Gastrocnemius medialis (tissue), 4 donors: ENCODE data around the gene GNG14. TPM values are rescaled to one million over a fixed set of nuclear protein-coding genes. Genes with fewer than 3 reads are reported as not detected.

Source experiments
- ATAC-seq, 2 donors: fragments of 150-250 bp; one replicate each; pipeline ENCODE4 v1.9.1; 2016
- DNase-seq, 2 donors: peaks; one replicate each; pipeline ENCODE4 v3.0.0-alpha.2; 2019
- H3K27ac ChIP-seq, 4 donors: fragments of 200-600 bp; sonication (generic); 1 replicate in 1 of 4; 2 replicates in 3 of 4; pipeline ENCODE4 v1.5.1; 2016 to 2018; ENCODE audit warnings: mild to moderate bottlenecking in 2 of 4, moderate library complexity in 1 of 4
- H3K27me3 ChIP-seq, 3 donors: fragments of 200-600 bp; sonication (generic) in 2 of 3; 1 replicate in 1 of 3; 2 replicates in 2 of 3; pipeline versions ENCODE4 v1.5.1 to v1.6.0; 2016 to 2019; ENCODE audit warnings: mild to moderate bottlenecking in 1 of 3, moderate library complexity in 1 of 3
- H3K36me3 ChIP-seq, 2 donors: fragments of 200-600 bp; sonication (generic) in 1 of 2; one replicate each; pipeline ENCODE4 v1.5.1; 2017 to 2018
- H3K4me1 ChIP-seq, 2 donors: fragments of 200-600 bp; sonication (generic) in 1 of 2; one replicate each; pipeline ENCODE4 v1.5.1; 2016 to 2017; ENCODE audit warnings: mild to moderate bottlenecking in 2 of 2
- H3K4me3 ChIP-seq, 4 donors: fragments of 200-600 bp; sonication (generic) in 3 of 4; 1 replicate in 1 of 4; 2 replicates in 3 of 4; pipeline ENCODE4 v1.5.1; 2016 to 2019; ENCODE audit warnings: mild to moderate bottlenecking in 2 of 4
- H3K9me3 ChIP-seq, 3 donors: fragments of 200-600 bp; sonication (generic) in 2 of 3; 1 replicate in 1 of 3; 2 replicates in 2 of 3; pipeline ENCODE4 v1.5.1; 2016 to 2019
- CTCF ChIP-seq, 5 experiments: fragments of 450-650 bp in 3 of 5; fragments of 200-600 bp in 2 of 5; sonication (generic) in 2 of 5; IDR thresholded peaks in 4 of 5; conservative IDR thresholded peaks in 1 of 5; 1 replicate in 4 of 5; 2 replicates in 1 of 5; pipeline ENCODE4 v1.5.1; 2016 to 2019; ENCODE audit warnings: antibody characterized with exemption in 5 of 5, mild to moderate bottlenecking in 3 of 5, moderate library complexity in 3 of 5
- POLR2A ChIP-seq, 2 donors: fragments of 450-650 bp; IDR thresholded peaks; one replicate each; pipeline ENCODE4 v1.6.1; 2017; ENCODE audit warnings: antibody characterized with exemption in 2 of 2, mild to moderate bottlenecking in 2 of 2, moderate library complexity in 2 of 2
- in situ Hi-C, 4 donors: fragments of 200-750 bp; cut with MboI; loops; one replicate each; pipeline versions ENCODE4 v1.15.0 to v1.8.0; 2017; ENCODE audit warnings: low sequenced_read_pairs in 4 of 4
- intact Hi-C: fragments of 100-400 bp; cut with DNase I; formaldehyde crosslinking; loops from one replicate; pipeline ENCODE4 v1.15.1; 2023; ENCODE audit warnings: low total_unique reads
- total RNA-seq, 4 donors: library from RNA; depleted of rRNA; stranded (reverse); fragments of >200 nt; gene quantifications; one replicate each; pipeline versions ENCODE4 v1.1.0 to v1.2.3, GENCODE V29; 2016

GNG14 gene
- total RNA-seq, 4 donors from 2014 or later, result not detected

- Histone ChIP-seq H3K4me3 (no peak overlapping the region), H3K9me3 (no peaks in the 10 kb centered on the region), H3K27ac (no peak overlapping the region), H3K4me1 (peaks cover 3 to 6% of the 10 kb centered on the region in 2 donors), H3K27me3 (no peaks in the 10 kb centered on the region), H3K36me3 (no peaks in the 10 kb centered on the region)
- TF ChIP-seq POLR2A (IDR thresholded peaks at IDR 0.05) (no peak), CTCF (IDR thresholded peaks at IDR 0.05 in 4 of 5, conservative IDR thresholded peaks at IDR 0.05 in 1 of 5) (no peak)
- no peak for ATAC-seq
- intact Hi-C loops (no loop called here), in situ Hi-C loops (no loop called here)
- no peak for DNase-seq
Measured at GRCh38 chr19:12685831-12686230, 2.0 kb upstream of the GNG14 start.

- DNase-seq (no peak), ATAC-seq (no peak)
- Histone ChIP-seq H3K9me3 (no peaks in the 10 kb centered on the region), H3K27me3 (no peaks in the 10 kb centered on the region), H3K36me3 (no peaks in the 10 kb centered on the region), H3K4me1 (no peaks in the 10 kb centered on the region), H3K27ac (no peak overlapping the region), H3K4me3 (no peak overlapping the region)
- TF ChIP-seq POLR2A (IDR thresholded peaks at IDR 0.05) (no peak), CTCF (IDR thresholded peaks at IDR 0.05 in 4 of 5, conservative IDR thresholded peaks at IDR 0.05 in 1 of 5) (no peak)
- in situ Hi-C loops (no loop called here), intact Hi-C loops (no loop called here)
Measured at GRCh38 chr19:12689012-12689411, 1.2 kb downstream of the GNG14 start.

GRCh38 chr19:12689581-12690216 is 1.9 kb downstream of the GNG14 start:
- Histone ChIP-seq H3K27me3 (no peaks in the 10 kb centered on the region), H3K9me3 (no peaks in the 10 kb centered on the region), H3K27ac (no peak overlapping the region), H3K4me3 (no peak overlapping the region), H3K4me1 (no peaks in the 10 kb centered on the region), H3K36me3 (no peaks in the 10 kb centered on the region)
- in situ Hi-C loops, result no loop called here
- ATAC-seq (no peak), DNase-seq (no peak)
- intact Hi-C loops, result no loop called here
- TF ChIP-seq CTCF (IDR thresholded peaks at IDR 0.05 in 4 of 5, conservative IDR thresholded peaks at IDR 0.05 in 1 of 5) (no peak), POLR2A (IDR thresholded peaks at IDR 0.05) (no peak)

- H3K27me3 ChIP-seq, result no peaks in the 10 kb centered on the region
- no peak for DNase-seq
- intact Hi-C loops, result no loop called here
- no peak overlapping the region for H3K4me3 ChIP-seq
- in situ Hi-C loops, result no loop called here
- no peaks in the 10 kb centered on the region for H3K9me3 ChIP-seq
- H3K4me1 ChIP-seq, result peaks cover 9 to 16% of the 10 kb centered on the region in 2 donors
- ATAC-seq, result no peak
- no peaks in the 10 kb centered on the region for H3K36me3 ChIP-seq
- H3K27ac ChIP-seq, result no peak overlapping the region
- no peak for TF ChIP-seq POLR2A (IDR thresholded peaks at IDR 0.05)
- TF ChIP-seq CTCF (IDR thresholded peaks at IDR 0.05 in 4 of 5, conservative IDR thresholded peaks at IDR 0.05 in 1 of 5), result no peak
Measured at GRCh38 chr19:12692960-12693359, 5.2 kb downstream of the GNG14 start.

GRCh38 chr19:12694641-12695040 is 6.8 kb downstream of the GNG14 start:
- intact Hi-C loops, result no loop called here
- Histone ChIP-seq H3K27ac (no peak overlapping the region), H3K4me3 (no peak overlapping the region), H3K27me3 (no peaks in the 10 kb centered on the region), H3K36me3 (no peaks in the 10 kb centered on the region), H3K9me3 (no peaks in the 10 kb centered on the region), H3K4me1 (peaks cover 9 to 16% of the 10 kb centered on the region in 2 donors)
- ATAC-seq (no peak), DNase-seq (no peak)
- TF ChIP-seq CTCF (IDR thresholded peaks at IDR 0.05 in 4 of 5, conservative IDR thresholded peaks at IDR 0.05 in 1 of 5) (no peak), POLR2A (IDR thresholded peaks at IDR 0.05) (no peak)
- in situ Hi-C loops, result no loop called here
